Type B pancreatic cell (in vitro differentiated cells): ENCODE data around the gene SLC4A4. TPM values are rescaled to one million over a fixed set of nuclear protein-coding genes. Genes with fewer than 3 reads are reported as not detected.

Experiments
- DNase-seq: peaks from one replicate; pipeline ENCODE4 v3.0.0; 2021; ENCODE audit warnings: mixed read lengths; ENCODE audit not compliant: unreplicated experiment; ENCODE audit errors: extremely low spot score
- H3K27ac Mint-ChIP-seq: 2 replicates; pipeline ENCODE4 v1.8.0; 2021; ENCODE audit warnings: mild to moderate bottlenecking, mixed read lengths
- H3K27me3 Mint-ChIP-seq: 2 replicates; pipeline ENCODE4 v1.8.0; 2021; ENCODE audit warnings: mixed read lengths
- H3K36me3 Mint-ChIP-seq: 2 replicates; pipeline ENCODE4 v1.8.0; 2021; ENCODE audit warnings: mixed read lengths
- H3K4me1 Mint-ChIP-seq: one replicate; pipeline ENCODE4 v1.8.0; 2021; ENCODE audit warnings: mixed read lengths; ENCODE audit not compliant: unreplicated experiment
- H3K4me3 Mint-ChIP-seq: 2 replicates; pipeline ENCODE4 v1.8.0; 2021; ENCODE audit warnings: mild to moderate bottlenecking, mixed read lengths
- H3K9me3 Mint-ChIP-seq: 2 replicates; pipeline ENCODE4 v1.8.0; 2021; ENCODE audit warnings: mixed read lengths
- CTCF ChIP-seq: fragments of 200-600 bp; sonication (generic); conservative IDR thresholded peaks from 2 replicates; pipeline ENCODE4 v1.5.0; 2021; ENCODE audit warnings: antibody characterized with exemption, mild to moderate bottlenecking
- total RNA-seq: library from RNA; stranded (reverse); gene quantifications from 2 replicates; pipeline ENCODE4 v1.2.1, GENCODE V29; 2021; ENCODE audit warnings: low replicate concordance

Gene SLC4A4
- total RNA-seq, 1 donor from 2014 or later: 27.2 TPM

GRCh38 chr4:71294301-71294700 lies 44.5 kb upstream of the SLC4A4 start:
- H3K36me3 Mint-ChIP-seq: no peaks in the 10 kb centered on the region
- no peaks in the 10 kb centered on the region for H3K9me3 Mint-ChIP-seq
- no peak overlapping the region for H3K4me3 Mint-ChIP-seq
- TF ChIP-seq CTCF: no peak
- DNase-seq: no peak
- H3K27ac Mint-ChIP-seq: no peak overlapping the region
- H3K4me1 Mint-ChIP-seq: peaks cover 9% of the 10 kb centered on the region
- no peaks in the 10 kb centered on the region for H3K27me3 Mint-ChIP-seq

GRCh38 chr4:71296945-71297344 lies 41.9 kb upstream of the SLC4A4 start:
- Mint-ChIP-seq H3K9me3 (no peaks in the 10 kb centered on the region), H3K4me3 (no peak overlapping the region), H3K27me3 (no peaks in the 10 kb centered on the region), H3K4me1 (peaks cover 5% of the 10 kb centered on the region), H3K36me3 (peaks cover 4% of the 10 kb centered on the region), H3K27ac (no peak overlapping the region)
- no peak for TF ChIP-seq CTCF
- DNase-seq: no peak

GRCh38 chr4:71300362-71300761 lies 38.5 kb upstream of the SLC4A4 start:
- no peak for TF ChIP-seq CTCF
- H3K4me1 Mint-ChIP-seq: peaks cover 5% of the 10 kb centered on the region
- no peak overlapping the region for H3K27ac Mint-ChIP-seq
- peaks cover 4% of the 10 kb centered on the region for H3K36me3 Mint-ChIP-seq
- no peaks in the 10 kb centered on the region for H3K9me3 Mint-ChIP-seq
- H3K27me3 Mint-ChIP-seq: no peaks in the 10 kb centered on the region
- DNase-seq: no peak
- H3K4me3 Mint-ChIP-seq: no peak overlapping the region

GRCh38 chr4:71300964-71301363 lies 37.9 kb upstream of the SLC4A4 start:
- Mint-ChIP-seq H3K27me3 (no peaks in the 10 kb centered on the region), H3K27ac (no peak overlapping the region), H3K4me3 (no peak overlapping the region), H3K36me3 (peaks cover 4% of the 10 kb centered on the region), H3K9me3 (no peaks in the 10 kb centered on the region), H3K4me1 (peaks cover 5% of the 10 kb centered on the region)
- no peak for DNase-seq
- no peak for TF ChIP-seq CTCF

- Mint-ChIP-seq H3K36me3 (peaks cover 4% of the 10 kb centered on the region), H3K27ac (no peak overlapping the region), H3K9me3 (no peaks in the 10 kb centered on the region), H3K4me3 (no peak overlapping the region), H3K4me1 (peaks cover 5% of the 10 kb centered on the region), H3K27me3 (peaks cover 2% of the 10 kb centered on the region)
- no peak for TF ChIP-seq CTCF
- DNase-seq: no peak
These were observed 35.5 kb upstream of the SLC4A4 start for GRCh38 chr4:71303287-71303686.

- H3K36me3 Mint-ChIP-seq: peaks cover 4% of the 10 kb centered on the region
- H3K4me3 Mint-ChIP-seq: no peak overlapping the region
- H3K27me3 Mint-ChIP-seq: peaks cover 3% of the 10 kb centered on the region
- no peak overlapping the region for H3K27ac Mint-ChIP-seq
- peaks cover 5% of the 10 kb centered on the region for H3K4me1 Mint-ChIP-seq
- no peak for TF ChIP-seq CTCF
- no peaks in the 10 kb centered on the region for H3K9me3 Mint-ChIP-seq
- no peak for DNase-seq
These were observed 35.0 kb upstream of the SLC4A4 start for GRCh38 chr4:71303850-71304249.
